ENCODE measurements around the gene SIPA1L3. TPM values are rescaled to one million over a fixed set of nuclear protein-coding genes. Genes with fewer than 3 reads are reported as not detected.
A peak's percentile ranks its signal among the peaks of the same experiment; 100 is the strongest.
"Not testable (repeated sequence)": the region's sequence is repeated elsewhere in the genome, so short reads cannot be mapped to it uniquely, and the experiment has no call there.

SIPA1L3 gene
- total RNA-seq, 1 experiment from 2014 or later = 36.0 TPM

DNA sequence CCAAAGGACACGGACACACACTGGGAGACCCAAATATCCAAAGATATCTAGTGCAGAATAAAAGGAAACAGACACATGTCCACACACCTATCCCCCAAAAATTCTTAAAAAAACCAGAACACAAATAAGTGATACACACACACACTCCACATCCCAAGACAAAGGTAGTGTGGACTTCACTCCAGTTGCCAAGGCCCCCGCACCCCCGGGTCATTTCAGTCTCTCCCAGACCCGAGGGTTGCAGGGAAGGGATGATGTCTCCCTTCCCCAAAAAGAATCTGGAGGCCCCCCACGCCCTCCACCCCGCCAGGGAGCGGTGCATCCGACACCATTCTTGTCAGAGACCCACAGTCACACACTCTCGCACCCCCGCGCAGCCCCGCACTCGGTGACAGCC lies 316.6 kb downstream of the SIPA1L3 start:
- BruUV-seq (replicated peaks) = no TSS peak
- H3K27me3 Mint-ChIP-seq (ENCODE audit: insufficient read depth, unreplicated experiment) = peaks cover 14% of the 10 kb centered on the region
- ChIA-PET CTCF (no interaction called here), POLR2A (no interaction called here)
- H3K9me3 Mint-ChIP-seq (ENCODE audit: unreplicated experiment) = no peaks in the 10 kb centered on the region
- no peak for DNase-seq (ENCODE audit: unreplicated experiment)
- TF ChIP-seq, protein P1, sequence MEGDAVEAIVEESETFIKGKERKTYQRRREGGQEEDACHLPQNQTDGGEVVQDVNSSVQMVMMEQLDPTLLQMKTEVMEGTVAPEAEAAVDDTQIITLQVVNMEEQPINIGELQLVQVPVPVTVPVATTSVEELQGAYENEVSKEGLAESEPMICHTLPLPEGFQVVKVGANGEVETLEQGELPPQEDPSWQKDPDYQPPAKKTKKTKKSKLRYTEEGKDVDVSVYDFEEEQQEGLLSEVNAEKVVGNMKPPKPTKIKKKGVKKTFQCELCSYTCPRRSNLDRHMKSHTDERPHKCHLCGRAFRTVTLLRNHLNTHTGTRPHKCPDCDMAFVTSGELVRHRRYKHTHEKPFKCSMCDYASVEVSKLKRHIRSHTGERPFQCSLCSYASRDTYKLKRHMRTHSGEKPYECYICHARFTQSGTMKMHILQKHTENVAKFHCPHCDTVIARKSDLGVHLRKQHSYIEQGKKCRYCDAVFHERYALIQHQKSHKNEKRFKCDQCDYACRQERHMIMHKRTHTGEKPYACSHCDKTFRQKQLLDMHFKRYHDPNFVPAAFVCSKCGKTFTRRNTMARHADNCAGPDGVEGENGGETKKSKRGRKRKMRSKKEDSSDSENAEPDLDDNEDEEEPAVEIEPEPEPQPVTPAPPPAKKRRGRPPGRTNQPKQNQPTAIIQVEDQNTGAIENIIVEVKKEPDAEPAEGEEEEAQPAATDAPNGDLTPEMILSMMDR (IDR thresholded peaks at IDR 0.05; ENCODE audit: unreplicated experiment) = no peak
- H3K4me1 Mint-ChIP-seq (ENCODE audit: insufficient read depth, unreplicated experiment) = peaks cover 28% of the 10 kb centered on the region
- H3K4me3 Mint-ChIP-seq (ENCODE audit: unreplicated experiment) = peak overlapping the region; percentile 62
- no peaks in the 10 kb centered on the region for H3K36me3 Mint-ChIP-seq (ENCODE audit: insufficient read depth, unreplicated experiment)
- H3K27ac Mint-ChIP-seq (ENCODE audit: low read depth, unreplicated experiment) = peak overlapping the region; percentile 7
- intact Hi-C loops (cut with micrococcal nuclease) = loop anchor here (1.0 kb wide), 1 partner anchor 321 kb away; no protein-coding TSS in a partner anchor

DNA sequence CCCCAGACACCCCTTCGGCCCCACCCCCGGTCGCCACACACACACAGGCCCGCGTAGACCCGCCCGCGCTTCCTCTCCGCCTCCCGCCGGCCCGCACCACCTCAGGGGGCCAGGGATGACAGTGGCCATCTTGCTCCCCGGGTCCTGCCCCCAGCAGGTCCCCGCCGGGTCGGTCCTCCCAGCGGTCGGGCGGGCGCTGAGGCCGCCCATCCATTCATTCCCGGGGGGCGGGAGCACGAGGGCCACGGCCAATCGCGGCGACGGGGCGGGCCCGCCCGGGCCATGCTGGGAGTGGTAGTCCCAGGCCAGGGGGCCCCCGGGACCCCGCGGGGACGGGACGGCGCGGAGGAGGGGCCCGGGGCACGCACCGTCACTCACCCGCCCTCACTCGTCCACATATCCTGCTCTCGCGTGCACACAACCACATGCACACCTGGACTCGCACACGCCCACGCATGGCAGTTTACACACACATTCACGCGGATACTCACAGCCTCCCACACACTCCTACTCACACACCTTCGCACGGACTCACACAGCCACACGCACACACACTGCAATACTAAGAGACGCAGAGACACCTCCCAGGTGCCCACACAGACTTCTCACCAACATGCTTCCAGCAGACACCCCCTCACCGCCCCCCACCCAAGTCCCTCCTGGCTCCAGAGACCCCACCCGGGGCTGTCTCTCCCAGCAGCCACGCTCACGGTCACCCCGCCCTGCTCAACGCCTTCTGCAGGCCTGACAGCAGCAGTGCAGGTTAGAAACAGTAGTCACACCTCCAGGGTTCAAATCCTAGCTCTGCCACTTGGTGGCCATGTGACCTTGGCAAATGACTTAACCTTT lies 317.2 kb downstream of the SIPA1L3 start, which contains the start of gene DPF1:
Gene DPF1, minus strand, starts transcription at position 209 of the 849 bp plus-strand sequence. Its CDS starts 80 bp downstream, at position 129.
- CTCF ChIA-PET = interaction anchor here (0.7 to 3.0 kb wide), 8 partner anchors 10 to 328 kb away, joined by 3 to 13 read pairs (median 5); no protein-coding TSS in a partner anchor
- no peaks in the 10 kb centered on the region for H3K36me3 Mint-ChIP-seq (ENCODE audit: insufficient read depth, unreplicated experiment)

DNA sequence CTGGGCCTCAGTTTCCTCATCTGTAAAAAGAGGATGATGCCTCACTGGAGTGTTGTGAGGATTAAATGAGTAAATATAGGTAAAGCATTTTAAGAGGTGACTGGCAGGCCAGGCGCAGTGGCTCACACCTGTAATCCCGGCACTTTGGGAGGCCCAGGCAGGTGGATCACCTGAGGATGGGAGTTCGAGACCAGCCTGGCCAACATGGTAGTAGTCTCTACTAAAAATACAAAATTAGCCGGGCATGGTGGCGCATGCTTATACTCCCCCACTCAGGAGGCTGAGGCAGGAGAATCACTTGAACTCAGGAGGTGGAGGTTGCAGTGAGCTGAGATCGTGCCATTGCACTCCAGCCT lies 317.8 kb downstream of the SIPA1L3 start:
- peaks cover 21% of the 10 kb centered on the region for H3K27me3 Mint-ChIP-seq (ENCODE audit: insufficient read depth, unreplicated experiment)
- DNase-seq (ENCODE audit: unreplicated experiment); H3K9me3 Mint-ChIP-seq (ENCODE audit: unreplicated experiment); H3K36me3 Mint-ChIP-seq (ENCODE audit: insufficient read depth, unreplicated experiment); H3K27ac Mint-ChIP-seq (ENCODE audit: low read depth, unreplicated experiment); BruUV-seq (replicated peaks): not testable (repeated sequence)
- ChIA-PET CTCF (interaction anchor here (0.6 to 3.0 kb wide), 16 partner anchors 9 to 506 kb away, joined by 3 to 13 read pairs (median 4); no protein-coding TSS in a partner anchor), POLR2A (interaction anchor here (0.7 kb wide), 1 partner anchor 244 kb away, joined by 3 read pairs; no protein-coding TSS in a partner anchor)
- H3K4me3 Mint-ChIP-seq (ENCODE audit: unreplicated experiment) = peak overlapping the region; percentile 62
- intact Hi-C loops (cut with micrococcal nuclease) = loop anchor here (1.0 kb wide), 1 partner anchor 323 kb away; no protein-coding TSS in a partner anchor
- H3K4me1 Mint-ChIP-seq (ENCODE audit: insufficient read depth, unreplicated experiment) = peaks cover 28% of the 10 kb centered on the region

More for the DNA sequence above, 317.2 kb downstream of the SIPA1L3 start, which contains the start of gene DPF1:
- Mint-ChIP-seq H3K4me3 (ENCODE audit: unreplicated experiment) (peak within 1 kb of the TSS; percentile 62), H3K4me1 (ENCODE audit: insufficient read depth, unreplicated experiment) (peaks cover 28% of the 10 kb centered on the region), H3K27ac (ENCODE audit: low read depth, unreplicated experiment) (peak within 1 kb of the TSS; percentile 7), H3K27me3 (ENCODE audit: insufficient read depth, unreplicated experiment) (peaks cover 19% of the 10 kb centered on the region), H3K9me3 (ENCODE audit: unreplicated experiment) (no peaks in the 10 kb centered on the region)
- DNase-seq (ENCODE audit: unreplicated experiment) = peak; percentile 74
- POLR2A ChIA-PET = interaction anchor here (0.7 kb wide), 1 partner anchor 244 kb away, joined by 3 read pairs; no protein-coding TSS in a partner anchor
- TF ChIP-seq, protein P1 (IDR thresholded peaks at IDR 0.05; ENCODE audit: unreplicated experiment) = peak; percentile 25
- intact Hi-C loops (cut with micrococcal nuclease) = loop anchor here (1.0 kb wide), 1 partner anchor 322 kb away; no protein-coding TSS in a partner anchor
- no TSS peak for BruUV-seq (replicated peaks)

DNA sequence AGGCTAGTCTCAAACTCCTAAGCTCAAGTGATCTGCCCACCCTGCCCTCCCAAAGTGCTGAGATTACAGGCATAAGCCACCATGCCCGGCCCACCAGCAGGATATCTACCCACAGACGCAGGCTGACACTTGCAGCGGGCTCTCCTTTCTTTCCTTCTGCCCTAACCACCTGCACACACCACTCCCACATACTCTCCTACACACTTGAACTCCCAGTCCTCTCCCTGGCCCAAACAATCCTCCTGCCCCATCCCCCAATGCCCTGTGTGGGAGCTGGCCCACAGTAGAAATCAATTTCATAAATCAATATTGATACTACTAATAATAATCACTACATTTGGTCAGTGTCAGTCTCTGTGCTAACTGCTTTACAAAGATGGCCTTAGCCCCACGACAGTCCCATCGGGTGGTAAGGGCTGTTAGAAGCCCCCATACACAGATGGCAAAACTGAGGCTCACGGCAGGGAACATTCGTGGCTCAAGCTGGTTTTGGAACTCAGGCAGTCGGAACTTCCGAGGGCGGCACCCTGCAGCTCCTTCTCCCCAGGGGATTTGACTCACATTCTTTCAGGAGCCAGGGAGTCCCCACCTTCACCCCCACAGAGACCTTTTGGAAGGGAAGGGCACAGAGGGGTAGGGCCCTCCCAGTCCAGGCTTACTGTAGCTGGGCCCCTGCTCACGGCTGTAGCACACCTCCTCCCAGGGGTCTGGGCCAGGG lies 320.4 kb downstream of the SIPA1L3 start:
- TF ChIP-seq, protein P1 (IDR thresholded peaks at IDR 0.05; ENCODE audit: unreplicated experiment) = no peak
- intact Hi-C loops (cut with micrococcal nuclease) = no loop called here
- DNase-seq (ENCODE audit: unreplicated experiment) = peak; percentile 40
- no peak overlapping the region for H3K27ac Mint-ChIP-seq (ENCODE audit: low read depth, unreplicated experiment)
- no TSS peak for BruUV-seq (replicated peaks)
- no peaks in the 10 kb centered on the region for H3K9me3 Mint-ChIP-seq (ENCODE audit: unreplicated experiment)
- ChIA-PET POLR2A (no interaction called here), CTCF (interaction anchor here (0.7 to 1.6 kb wide), 7 partner anchors 8 to 327 kb away, joined by 3 to 5 read pairs (median 4); no protein-coding TSS in a partner anchor)
- H3K36me3 Mint-ChIP-seq (ENCODE audit: insufficient read depth, unreplicated experiment) = no peaks in the 10 kb centered on the region
- H3K4me1 Mint-ChIP-seq (ENCODE audit: insufficient read depth, unreplicated experiment) = peaks cover 28% of the 10 kb centered on the region
- peaks cover 47% of the 10 kb centered on the region for H3K27me3 Mint-ChIP-seq (ENCODE audit: insufficient read depth, unreplicated experiment)
- H3K4me3 Mint-ChIP-seq (ENCODE audit: unreplicated experiment) = no peak overlapping the region
